Renal cortex interstitium (tissue), 11 donors: ENCODE data around the gene KCNIP4. TPM values are rescaled to one million over a fixed set of nuclear protein-coding genes. Genes with fewer than 3 reads are reported as not detected.

Experiments
- DNase-seq, 11 donors: peaks; one replicate each; pipeline ENCODE4 v3.0.0-alpha.2; 2013; ENCODE audit warnings: low read depth in 9 of 11, low spot score in 4 of 11; ENCODE audit errors: extremely low read depth in 1 of 11
- polyA plus RNA-seq, 3 donors: library from polyadenylated mRNA; unstranded; fragments of 120-200 nt; gene quantifications; one replicate each; pipeline ENCODE4 v1.2.1, GENCODE V29; 2013; ENCODE audit not compliant: insufficient read length in 3 of 3

KCNIP4 gene
- polyA plus RNA-seq, 3 donors = 11.0 to 13.8 (median 12.3) TPM

DNA sequence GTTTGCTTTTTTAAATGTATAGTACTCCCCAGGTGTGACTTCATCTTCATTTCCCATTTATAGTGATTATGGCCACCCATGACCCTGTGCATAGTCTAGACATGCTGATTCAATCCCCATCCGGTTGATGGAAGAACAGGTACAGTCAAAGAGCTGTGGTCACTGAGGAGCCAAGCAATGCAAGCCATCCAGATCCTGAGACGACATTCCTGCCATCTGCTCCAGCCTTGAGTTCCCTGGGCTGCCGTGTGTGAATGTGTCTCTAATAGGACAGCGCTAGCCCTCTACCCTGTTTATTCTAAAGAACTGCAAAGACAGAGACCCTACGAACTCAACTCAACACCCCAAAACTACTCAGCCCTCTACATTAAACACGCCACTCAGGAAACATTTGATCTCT is 1.7 kb downstream of the KCNIP4 start:
- DNase-seq = no peak

DNA sequence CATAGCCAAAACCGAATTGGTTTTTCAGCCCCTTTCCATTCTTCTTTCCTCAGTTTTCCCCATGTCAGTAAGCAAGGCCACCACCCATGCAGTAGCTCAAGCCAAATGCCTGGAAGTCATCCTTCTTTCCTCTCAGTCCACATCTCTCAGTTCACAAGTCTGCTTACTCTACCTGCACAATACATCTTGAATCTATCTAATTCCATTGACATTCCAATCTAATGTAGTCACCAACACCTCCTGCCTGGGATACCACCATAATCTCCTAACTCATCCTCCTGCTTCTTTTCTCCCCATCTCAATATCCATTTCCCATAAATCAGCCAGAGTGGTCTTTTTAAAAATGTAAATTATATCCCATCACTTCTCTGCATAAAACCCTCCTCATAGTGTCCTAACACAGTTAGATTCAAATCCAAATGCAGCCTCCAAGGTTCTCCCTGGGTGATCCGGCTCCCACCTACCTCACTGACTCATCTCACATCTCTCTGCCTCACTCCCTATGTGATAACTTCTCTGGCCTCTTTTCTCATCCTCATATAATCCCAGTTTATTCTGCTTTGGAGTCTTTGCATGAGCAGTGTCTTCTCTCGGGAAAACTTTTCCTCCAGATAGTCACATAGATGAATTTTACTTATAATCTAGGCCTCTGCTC is 26.9 kb downstream of the KCNIP4 start:
- no peak for DNase-seq

DNA sequence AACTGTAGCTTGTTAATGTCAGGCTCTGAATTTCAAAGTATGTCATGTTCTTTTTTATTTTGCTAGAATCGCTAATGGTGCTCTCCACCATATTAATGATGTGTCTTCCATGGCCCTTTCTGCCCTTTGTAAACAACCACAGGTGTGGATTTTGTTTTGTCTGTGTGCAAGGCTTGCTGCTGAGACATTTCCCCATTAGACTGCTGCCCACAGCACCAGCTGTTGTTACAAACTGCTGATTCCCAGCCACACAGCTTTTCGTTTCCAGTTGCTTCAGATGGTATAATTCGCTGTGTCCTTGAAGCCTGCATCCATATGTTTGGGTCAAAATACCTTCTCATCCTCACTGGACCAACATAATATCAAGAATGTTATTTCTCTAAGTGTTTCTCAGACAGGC is 32.8 kb downstream of the KCNIP4 start:
- no peak for DNase-seq

DNA sequence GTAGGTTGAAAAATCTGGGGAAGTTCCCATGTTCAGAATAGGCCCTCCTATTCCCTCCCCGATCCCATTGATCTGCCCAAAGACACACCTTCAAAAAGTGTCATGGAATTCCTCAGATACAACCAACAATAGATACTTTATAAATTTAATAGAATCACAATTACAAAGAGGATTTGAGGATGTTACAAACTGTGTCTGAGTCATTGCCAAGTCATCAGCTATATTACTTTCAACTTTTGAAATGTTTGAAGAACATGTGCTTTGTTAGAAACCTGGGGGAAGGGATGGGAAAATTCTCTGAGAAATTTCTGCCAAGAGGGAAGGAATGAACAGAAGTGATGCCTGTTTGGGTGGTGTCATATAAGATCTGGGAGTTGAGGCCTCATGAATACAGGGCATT is 46.7 kb downstream of the KCNIP4 start:
- no peak for DNase-seq

DNA sequence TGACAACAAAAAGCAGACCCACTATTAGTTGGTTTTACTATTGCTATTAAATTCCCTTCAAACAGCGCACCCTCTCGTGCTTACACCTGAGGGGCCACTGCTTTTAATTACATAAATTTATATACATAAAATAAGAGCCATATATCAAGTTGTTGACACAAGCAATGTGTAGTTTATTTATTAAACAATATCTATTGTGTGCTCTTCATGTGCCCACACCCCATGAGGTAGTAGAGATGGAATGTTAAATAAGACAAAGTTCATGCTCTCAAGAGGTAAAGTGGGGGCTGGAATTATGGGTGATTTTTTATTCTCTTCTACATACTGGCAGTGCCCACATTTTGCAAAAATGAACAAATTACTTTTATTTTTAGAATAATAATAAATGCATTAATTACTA is 47.3 kb downstream of the KCNIP4 start:
- DNase-seq = no peak

DNA sequence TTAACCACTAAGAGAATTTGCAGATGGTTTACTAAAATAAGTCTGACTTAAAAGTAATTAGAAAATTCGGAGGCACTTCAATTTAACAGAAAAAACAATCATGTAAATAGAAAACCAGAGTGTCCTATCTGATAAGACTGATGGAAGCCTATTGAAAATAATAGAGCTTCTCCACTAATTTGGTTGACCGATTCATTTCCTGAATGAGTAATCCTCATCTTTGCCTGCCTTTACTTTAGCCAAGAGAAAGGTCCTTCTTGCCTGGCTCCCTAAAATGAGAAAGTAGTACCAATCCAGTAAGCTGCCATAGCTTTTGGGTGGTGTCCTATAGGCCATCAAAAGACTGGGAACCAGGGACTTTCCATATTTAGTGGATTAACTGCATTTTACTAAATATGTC is 48.4 kb downstream of the KCNIP4 start:
- no peak for DNase-seq

DNA sequence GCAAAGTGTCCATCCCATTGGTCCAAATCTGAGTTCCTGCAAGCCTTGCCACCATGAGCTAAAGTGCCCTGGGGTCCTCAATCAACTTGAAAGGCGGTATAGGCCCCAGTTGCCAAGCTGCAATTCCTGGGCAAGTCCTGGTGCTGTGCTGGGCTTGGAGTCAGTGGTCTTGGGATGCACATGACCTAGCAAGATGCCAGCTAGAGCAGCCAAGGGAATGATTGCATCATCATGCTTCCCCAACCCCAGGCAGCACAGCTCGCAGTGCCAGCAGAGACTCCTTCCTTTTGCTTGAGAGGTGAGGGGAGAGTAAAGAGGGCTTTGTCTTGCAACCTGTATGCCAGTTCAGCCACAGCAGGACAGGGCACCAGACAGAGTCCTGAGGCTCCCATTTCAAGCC is 50.5 kb downstream of the KCNIP4 start:
- DNase-seq = no peak

DNA sequence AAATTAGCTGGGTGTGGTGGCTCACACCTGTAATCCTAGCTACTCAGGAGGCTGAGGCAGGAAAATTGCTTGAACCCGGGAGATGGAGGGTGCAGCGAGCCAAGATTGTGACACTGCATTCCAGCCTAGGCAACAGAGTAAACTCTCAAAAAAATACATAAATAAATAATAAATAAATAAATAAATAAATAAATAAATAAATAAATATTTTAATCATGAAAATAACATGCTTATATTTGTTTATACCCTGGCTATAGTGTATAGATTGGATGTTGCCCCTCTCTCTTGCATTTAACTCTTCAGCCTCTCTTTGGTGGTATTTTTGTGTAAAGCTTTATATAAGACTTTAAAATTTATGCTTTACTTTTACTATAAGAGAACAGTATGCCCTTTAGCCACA is 51.8 kb downstream of the KCNIP4 start:
- no peak for DNase-seq

DNA sequence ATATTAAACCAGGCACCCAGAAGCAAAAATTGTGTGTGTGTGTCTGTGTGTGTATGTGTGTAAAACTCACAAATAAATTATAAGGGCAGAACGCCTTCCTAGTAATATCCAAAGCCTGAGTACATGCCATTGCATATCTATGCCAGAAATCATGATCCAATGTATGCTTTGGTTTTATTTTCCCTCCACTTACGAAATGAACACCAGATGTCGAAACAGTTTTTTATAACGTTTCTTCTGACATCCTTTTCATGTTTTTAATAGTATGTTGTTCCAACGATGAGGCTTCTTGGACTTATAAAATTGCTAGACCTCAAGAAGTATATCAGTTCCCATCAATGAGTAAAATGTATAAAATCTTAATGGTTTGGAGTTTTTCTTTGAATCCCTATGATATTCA is 55.4 kb downstream of the KCNIP4 start:
- no peak for DNase-seq

DNA sequence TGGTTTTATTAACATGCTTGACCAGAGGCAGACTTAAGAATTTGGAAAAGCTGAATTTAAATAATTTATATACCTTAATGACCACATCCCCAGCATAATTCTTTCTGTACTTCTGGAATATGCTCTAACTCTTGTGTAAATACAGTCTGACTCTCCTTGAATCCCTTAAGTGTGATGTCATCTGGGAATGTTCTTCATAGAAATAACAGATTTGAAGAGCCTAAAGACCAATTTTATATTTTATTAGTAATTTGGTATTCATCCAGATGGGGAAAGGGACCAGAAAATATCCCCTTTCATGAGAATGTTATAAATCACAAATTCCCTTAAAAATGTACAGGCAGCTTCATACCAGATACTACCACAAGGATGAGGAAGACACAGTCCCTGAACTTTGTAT is 58.3 kb downstream of the KCNIP4 start:
- no peak for DNase-seq

DNA sequence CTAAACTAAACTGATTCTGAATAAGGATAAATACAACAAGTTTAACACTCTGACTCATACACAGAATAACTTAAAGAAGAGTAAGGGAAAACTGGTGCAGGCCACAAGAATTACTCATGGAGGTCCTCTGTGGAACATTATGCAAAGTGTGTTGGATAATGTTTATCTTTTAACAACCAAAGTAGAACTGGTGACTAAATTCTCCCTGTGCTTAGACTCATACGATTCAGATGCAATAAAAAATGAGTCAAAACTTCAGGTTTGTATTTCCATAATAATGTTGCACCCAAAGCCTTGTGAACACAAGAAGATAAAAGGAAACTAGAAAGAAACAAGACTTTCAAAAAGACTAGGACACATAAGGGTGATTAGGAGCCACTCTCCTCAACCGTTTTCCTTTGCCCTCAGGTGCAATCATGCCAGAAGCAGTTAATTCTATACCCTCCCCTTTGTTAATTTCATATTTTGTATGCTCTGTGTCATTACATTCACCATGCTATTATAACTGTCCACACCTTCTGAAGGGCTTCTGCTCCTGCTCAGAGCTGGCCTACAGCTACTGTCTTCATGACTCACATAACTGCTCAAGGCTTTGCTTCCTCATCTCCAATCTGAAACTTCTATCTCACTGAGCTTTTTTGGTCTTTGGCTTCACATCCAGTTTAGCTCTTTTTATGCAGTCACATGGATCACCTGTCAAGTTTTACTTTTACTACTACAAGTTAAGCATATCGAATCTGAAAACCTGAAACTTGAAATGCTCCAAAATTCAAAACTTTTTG is 60.2 kb downstream of the KCNIP4 start:
- DNase-seq = no peak

DNA sequence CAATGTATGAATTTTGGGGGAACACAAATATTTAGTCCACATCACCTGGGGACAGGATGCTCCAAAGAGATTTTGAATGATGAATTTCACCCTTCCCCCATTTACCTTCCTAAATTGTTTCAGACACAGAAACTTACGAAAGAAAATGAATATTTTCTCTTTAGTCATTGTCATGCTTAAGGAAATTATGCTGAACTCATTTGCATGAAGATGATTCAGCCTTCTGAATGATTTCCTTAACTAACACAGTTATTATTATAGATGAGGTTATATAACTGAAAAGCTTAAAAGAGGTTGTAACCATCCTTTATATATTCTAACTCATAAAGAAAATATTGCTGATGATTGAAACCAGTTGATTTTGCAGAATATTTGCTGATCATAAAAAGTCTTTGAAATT is 61.1 kb downstream of the KCNIP4 start:
- no peak for DNase-seq

DNA sequence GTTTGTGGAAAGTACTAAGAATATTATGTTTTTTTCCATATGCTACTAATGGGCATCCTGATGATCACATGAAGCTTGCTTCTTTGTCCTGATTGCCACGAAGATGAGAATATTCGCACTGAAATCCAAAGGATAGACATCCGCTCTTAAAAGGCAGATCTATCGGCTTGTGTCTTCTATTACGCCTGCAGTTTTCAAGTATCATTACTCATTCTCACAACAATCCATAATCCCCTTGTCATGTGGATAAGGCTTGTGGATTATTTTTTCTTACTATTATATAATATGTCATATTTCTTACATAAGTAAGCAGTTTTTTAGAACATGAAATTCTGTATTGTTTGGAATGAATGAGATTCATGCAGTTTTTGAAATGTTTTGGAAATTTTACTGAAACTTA is 62.8 kb downstream of the KCNIP4 start:
- DNase-seq = no peak

DNA sequence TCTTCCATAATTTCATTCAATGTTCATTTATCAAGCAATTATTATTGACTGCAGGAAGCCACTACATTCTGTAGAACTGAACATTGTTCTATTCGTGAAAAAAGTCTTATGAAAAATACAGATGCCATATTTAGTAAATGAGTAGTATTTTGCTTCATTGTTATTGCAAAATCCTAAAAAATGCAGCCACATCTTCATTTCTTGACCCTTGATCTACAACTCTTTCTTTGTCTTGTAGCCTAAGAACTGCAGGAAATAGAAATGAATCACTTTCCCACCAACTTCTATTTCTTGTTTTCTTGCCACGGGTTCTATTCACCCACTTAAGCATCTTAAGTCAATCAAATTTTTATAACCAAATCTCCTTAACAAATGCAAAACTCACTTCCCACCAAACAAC is 63.3 kb downstream of the KCNIP4 start:
- DNase-seq = no peak

DNA sequence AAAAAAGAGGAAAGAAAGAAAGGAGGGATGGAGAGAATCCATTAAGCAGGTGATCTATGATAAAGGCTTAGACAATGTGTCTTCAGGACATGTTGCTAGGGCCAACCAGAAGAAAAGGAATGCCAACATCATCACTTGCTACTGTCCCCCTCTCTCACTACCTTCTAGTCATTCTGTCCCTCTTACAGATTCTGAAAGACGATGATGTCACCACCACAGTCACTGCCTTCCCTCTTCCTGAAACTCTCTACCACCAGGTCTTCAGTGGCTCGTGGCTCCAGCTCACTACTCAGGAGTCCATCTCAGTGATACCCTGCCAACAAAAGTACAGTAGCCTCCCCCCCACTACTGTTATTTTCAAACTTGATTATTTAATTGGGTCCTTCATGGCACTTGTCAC is 64.0 kb downstream of the KCNIP4 start:
- no peak for DNase-seq

DNA sequence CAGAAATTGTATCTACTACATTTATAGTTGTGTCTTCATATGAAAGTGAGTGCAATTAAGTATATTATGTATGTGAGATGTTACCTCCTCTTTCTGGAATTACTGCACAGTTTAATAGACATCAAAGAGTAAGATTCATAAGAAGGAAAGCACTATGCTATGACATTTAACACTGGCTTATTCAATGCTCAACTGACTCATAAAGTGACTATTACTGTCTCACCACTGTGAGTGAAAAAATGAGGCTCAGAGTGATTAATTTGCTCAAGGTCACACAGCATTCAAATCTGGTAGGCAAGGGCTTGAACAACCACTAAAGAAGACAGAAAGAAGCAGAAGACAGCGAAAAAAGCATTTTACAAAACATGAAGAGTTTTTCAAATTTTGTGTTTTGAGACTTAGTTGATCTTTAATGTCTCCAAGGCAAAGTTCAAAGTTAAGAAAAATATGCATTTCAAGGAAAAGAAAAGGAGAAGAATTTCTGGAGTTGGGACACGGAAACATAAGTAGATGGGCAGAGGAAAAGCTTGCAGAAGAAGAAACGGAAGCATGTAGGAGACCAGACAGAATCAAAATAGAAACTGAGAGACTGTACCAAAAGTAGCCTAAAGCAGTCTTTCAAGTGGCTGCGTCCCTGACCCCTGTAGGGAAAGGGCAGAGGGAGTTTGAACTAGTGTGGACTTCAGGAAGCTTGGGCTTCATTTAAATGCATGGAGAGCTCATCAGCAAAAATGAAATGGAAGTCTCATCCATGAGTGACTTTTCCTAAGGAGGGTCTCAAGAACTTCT is 66.3 kb downstream of the KCNIP4 start:
- DNase-seq = no peak

DNA sequence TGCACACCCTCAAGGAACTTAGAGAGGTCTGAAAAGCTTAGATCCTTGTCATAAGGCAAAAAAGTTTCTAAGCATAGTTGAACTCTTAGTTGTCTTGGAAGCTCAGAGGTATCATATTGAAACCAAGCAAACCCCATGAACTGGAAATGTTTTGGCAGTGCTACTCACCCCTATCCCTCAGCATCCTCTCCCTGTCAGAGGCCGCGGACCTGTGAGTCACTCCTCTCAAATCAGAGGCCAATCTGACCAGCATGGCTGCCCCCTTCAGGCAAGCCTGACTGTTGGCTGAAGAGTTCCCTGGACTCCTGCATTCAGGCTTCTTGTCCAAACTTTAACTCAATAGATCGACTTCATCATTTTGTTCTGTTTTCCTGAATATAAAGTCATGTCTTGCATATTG is 69.4 kb downstream of the KCNIP4 start:
- no peak for DNase-seq

DNA sequence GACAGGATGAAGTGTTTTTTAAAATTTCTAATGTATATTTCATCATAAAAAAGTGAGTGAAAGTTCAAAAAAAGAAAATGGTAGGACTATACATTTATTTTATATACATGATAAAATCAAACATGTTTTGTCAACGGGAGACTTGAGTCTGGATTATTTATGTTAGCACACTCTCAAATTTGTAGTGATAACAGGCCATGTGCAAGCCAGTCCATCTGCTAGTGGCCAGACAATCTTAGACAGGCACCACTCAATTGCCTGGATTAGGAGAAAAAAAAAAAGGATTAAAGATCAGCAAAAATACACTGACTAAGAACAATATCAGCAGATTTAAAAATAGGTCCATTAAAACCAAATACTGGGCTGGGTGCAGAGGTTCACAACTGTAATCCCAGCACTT is 71.9 kb downstream of the KCNIP4 start:
- no peak for DNase-seq

DNA sequence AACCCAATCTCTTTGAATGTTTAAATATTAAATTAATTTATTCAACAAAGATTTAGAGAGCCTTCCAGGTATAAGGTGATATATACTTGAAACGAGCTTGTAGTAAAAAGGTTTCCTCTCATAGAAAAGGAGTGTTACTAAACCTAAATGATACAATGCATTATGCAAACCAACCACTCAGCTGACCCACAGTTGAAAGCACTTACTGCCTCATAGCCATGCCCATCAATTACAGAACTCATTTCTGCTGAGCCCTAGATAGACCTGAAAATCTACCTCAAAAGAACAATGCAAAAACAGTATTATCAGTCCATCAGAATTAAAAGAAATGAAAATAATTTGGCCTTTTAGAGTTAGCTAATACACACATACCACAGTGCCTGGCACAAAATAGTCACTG is 75.4 kb downstream of the KCNIP4 start:
- DNase-seq = no peak

DNA sequence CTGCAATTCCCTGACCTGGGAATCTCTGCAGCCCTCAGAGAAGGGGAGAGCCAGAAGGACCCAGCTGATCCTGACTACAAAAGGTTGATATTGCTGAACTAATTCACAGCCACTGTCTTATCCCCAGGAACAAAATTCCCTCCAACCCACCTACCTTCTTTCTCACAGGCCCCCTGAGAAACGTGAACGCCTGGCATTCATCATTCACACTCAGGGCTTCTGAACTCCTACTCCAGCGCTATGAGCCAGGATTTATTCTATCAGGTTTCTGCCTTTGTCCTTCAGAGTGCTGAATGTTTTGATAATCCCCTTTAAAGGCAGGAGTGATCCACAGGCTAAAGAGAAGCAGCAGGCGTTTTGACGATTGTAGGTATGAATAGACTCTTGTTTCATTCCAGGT is 76.5 kb downstream of the KCNIP4 start:
- DNase-seq = no peak
